Omental fat pad (tissue), 4 donors: ENCODE data around the gene THSD7B. TPM values are rescaled to one million over a fixed set of nuclear protein-coding genes. Genes with fewer than 3 reads are reported as not detected.

Experiments used
- ATAC-seq: fragments of 150-250 bp; one replicate; pipeline ENCODE4 v1.9.1; 2016; ENCODE audit warnings: mild to moderate bottlenecking, moderate library complexity; ENCODE audit not compliant: low FRiP score
- DNase-seq: peaks from one replicate; pipeline ENCODE4 v3.0.0-alpha.2; 2019; ENCODE audit warnings: low spot score
- CTCF ChIP-seq, 3 donors: fragments of 450-650 bp; IDR thresholded peaks; one replicate each; pipeline ENCODE4 v1.5.1; 2016 to 2017; ENCODE audit warnings: antibody characterized with exemption in 3 of 3, mild to moderate bottlenecking in 3 of 3, moderate library complexity in 2 of 3
- total RNA-seq, 4 donors: library from RNA; depleted of rRNA; stranded (reverse); fragments of >200 nt; gene quantifications; one replicate each; pipeline ENCODE4 v1.1.0, GENCODE V29; 2016

Gene THSD7B
- total RNA-seq, 4 donors from 2014 or later, result 0.74 to 12.9 (median 2.5) TPM

- DNase-seq, result no peak
- peak; percentile 77 for ATAC-seq
Measured at GRCh38 chr2:137228566-137228965, 463.2 kb downstream of the THSD7B start.

GRCh38 chr2:137229834-137230233, 464.5 kb downstream of the THSD7B start:
- TF ChIP-seq CTCF (IDR thresholded peaks at IDR 0.05), result no peak
- ATAC-seq (no peak), DNase-seq (no peak)

More at GRCh38 chr2:137228566-137228965, 463.2 kb downstream of the THSD7B start:
- no peak for TF ChIP-seq CTCF (IDR thresholded peaks at IDR 0.05)

- TF ChIP-seq CTCF (IDR thresholded peaks at IDR 0.05), result no peak
- DNase-seq, result no peak
- no peak for ATAC-seq
Measured at GRCh38 chr2:137231628-137232027, 466.3 kb downstream of the THSD7B start.

GRCh38 chr2:137232076-137232475, 466.7 kb downstream of the THSD7B start:
- no peak for TF ChIP-seq CTCF (IDR thresholded peaks at IDR 0.05)
- ATAC-seq (no peak), DNase-seq (no peak)

- TF ChIP-seq CTCF (IDR thresholded peaks at IDR 0.05), result no peak
- no peak for DNase-seq
- no peak for ATAC-seq
Measured at GRCh38 chr2:137233091-137233490, 467.7 kb downstream of the THSD7B start.

GRCh38 chr2:137237055-137237454, 471.7 kb downstream of the THSD7B start:
- ATAC-seq (peak; percentile 48), DNase-seq (no peak)
- TF ChIP-seq CTCF (IDR thresholded peaks at IDR 0.05), result no peak

GRCh38 chr2:137238065-137238464, 472.7 kb downstream of the THSD7B start:
- no peak for TF ChIP-seq CTCF (IDR thresholded peaks at IDR 0.05)
- DNase-seq, result no peak
- no peak for ATAC-seq
